Ramos (cell line): Measurements from ENCODE around the gene CD9.

ENCODE experiments used
- in situ Hi-C: fragments of 300-500 bp; cut with MboI; formaldehyde crosslinking; loops from one replicate; pipeline ENCODE4 v1.14.3; 2022; ENCODE audit warnings: low sequenced_read_pairs; ENCODE audit not compliant: unreplicated experiment

The CD9 gene

GRCh38 chr12:6272300-6273204 is 72.4 kb downstream of the CD9 start:
- in situ Hi-C loops, result no loop called here

- in situ Hi-C loops, result no loop called here
Observed at GRCh38 chr12:6273205-6273540, 73.0 kb downstream of the CD9 start.

- in situ Hi-C loops, result no loop called here
Observed at GRCh38 chr12:6273541-6274230, 73.5 kb downstream of the CD9 start.

- in situ Hi-C loops, result loop anchor here (5.0 kb wide), 1 partner anchor 82 kb away; no protein-coding TSS in a partner anchor
Observed at GRCh38 chr12:6274231-6275221, 74.3 kb downstream of the CD9 start.

- in situ Hi-C loops, result loop anchor here (5.0 kb wide), 1 partner anchor 84 kb away; no protein-coding TSS in a partner anchor
Observed at GRCh38 chr12:6275928-6276887, 76.0 kb downstream of the CD9 start.

GRCh38 chr12:6276956-6277620 is 76.9 kb downstream of the CD9 start:
- in situ Hi-C loops, result loop anchor here (5.0 kb wide), 1 partner anchor 85 kb away; no protein-coding TSS in a partner anchor

GRCh38 chr12:6277982-6278438 is 77.8 kb downstream of the CD9 start:
- in situ Hi-C loops, result loop anchor here (5.0 kb wide), 1 partner anchor 86 kb away; no protein-coding TSS in a partner anchor

GRCh38 chr12:6278439-6279255 is 78.4 kb downstream of the CD9 start:
- in situ Hi-C loops, result loop anchor here (5.0 kb wide), 1 partner anchor 86 kb away; no protein-coding TSS in a partner anchor

- in situ Hi-C loops, result loop anchor here (5.0 kb wide), 1 partner anchor 87 kb away; no protein-coding TSS in a partner anchor
Observed at GRCh38 chr12:6279256-6279628, 79.0 kb downstream of the CD9 start.

- in situ Hi-C loops, result loop anchor here (5.0 kb wide), 1 partner anchor 87 kb away; no protein-coding TSS in a partner anchor
Observed at GRCh38 chr12:6279631-6280030, 79.4 kb downstream of the CD9 start.

- in situ Hi-C loops, result no loop called here
Observed at GRCh38 chr12:6280053-6280469, 79.9 kb downstream of the CD9 start.

- in situ Hi-C loops, result no loop called here
Observed at GRCh38 chr12:6280672-6281071, 80.5 kb downstream of the CD9 start.

GRCh38 chr12:6281081-6281809 is 81.0 kb downstream of the CD9 start:
- in situ Hi-C loops, result no loop called here

- in situ Hi-C loops, result no loop called here
Observed at GRCh38 chr12:6282453-6282840, 82.2 kb downstream of the CD9 start.

GRCh38 chr12:6284273-6284672 is 84.1 kb downstream of the CD9 start:
- in situ Hi-C loops, result no loop called here

GRCh38 chr12:6285063-6285477 is 84.9 kb downstream of the CD9 start:
- in situ Hi-C loops, result loop anchor here (5.0 kb wide), 1 partner anchor 223 kb away; no protein-coding TSS in a partner anchor
